Measurements from ENCODE around the gene COL21A1. TPM values are rescaled to one million over a fixed set of nuclear protein-coding genes. Genes with fewer than 3 reads are reported as not detected.

The COL21A1 gene
- polyA plus RNA-seq, 2 of the 4 experiments (the other 2 are of a cell fraction), result 1.4 to 3.3 TPM

DNA sequence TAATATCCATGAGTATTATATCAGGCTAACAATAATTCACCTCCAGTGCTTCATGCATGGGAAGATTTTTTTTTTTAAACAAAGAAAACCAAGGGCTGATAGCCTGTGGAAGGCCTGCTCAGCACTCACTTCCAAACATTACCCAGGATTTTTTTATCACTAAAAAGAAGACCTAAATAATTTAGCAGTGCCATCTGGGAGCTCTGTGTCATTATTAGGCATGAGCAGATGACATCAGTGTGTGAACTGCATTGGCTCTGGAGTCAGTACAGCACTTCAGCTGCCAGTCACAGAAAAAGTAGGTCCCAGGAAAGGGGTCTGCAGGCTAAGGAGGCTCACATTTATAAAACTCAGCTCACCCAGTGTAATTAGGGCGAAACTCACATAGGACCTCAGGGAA is 94.8 kb downstream of the COL21A1 start:
- DNase-seq (ENCODE audit: low read depth in 1 of 2, low spot score in 1 of 2), result no peak
- 0 out of 3 replicates have a peak, but pooled peaks cover 5% of the 10 kb centered on the region for H3K4me1 ChIP-seq
- H3K27ac ChIP-seq, result no peak overlapping the region
- FAIRE-seq, result no peak
- no peak overlapping the region for H3K4me2 ChIP-seq
- H3K9me3 ChIP-seq, result no peaks in the 10 kb centered on the region
- no peak overlapping the region for H3K4me3 ChIP-seq
- CTCF ChIA-PET, result no interaction called here
- 63% methylated on average over 1 of the region's 1 CpG for WGBS (ENCODE audit: missing lambda C conversion rate)
- POLR2A ChIA-PET, result no interaction called here
- ATAC-seq, result no peak
- TF ChIP-seq FOSL2 (IDR thresholded peaks at IDR 0.05), result no peak
- no peak for TF ChIP-seq FOSL2 (CRISPR knock-in tag; IDR thresholded peaks at IDR 0.05)
- TF ChIP-seq NFE2L2 (conservative IDR thresholded peaks at IDR 0.05; ENCODE audit: low read length), result no peak
- no peak for TF ChIP-seq KDM1A (IDR thresholded peaks at IDR 0.05; ENCODE audit: low read depth)
- no peak for TF ChIP-seq FOXS1 (CRISPR knock-in tag; IDR thresholded peaks at IDR 0.05)
- no peak for TF ChIP-seq JUN (IDR thresholded peaks at IDR 0.05)
- TF ChIP-seq ZNF302 (CRISPR knock-in tag; IDR thresholded peaks at IDR 0.05), result no peak
- no peak for TF ChIP-seq SREBF2 (IDR thresholded peaks at IDR 0.05)
- no peak for TF ChIP-seq RCOR1 (IDR thresholded peaks at IDR 0.05; ENCODE audit: low read depth, low read length)
- no peak for TF ChIP-seq REST (IDR thresholded peaks at IDR 0.05)
- TF ChIP-seq ATOH8 (CRISPR knock-in tag; IDR thresholded peaks at IDR 0.05; ENCODE audit: low read depth), result no peak
- TF ChIP-seq RARB (CRISPR knock-in tag; IDR thresholded peaks at IDR 0.05), result no peak
- TF ChIP-seq SMC3 (IDR thresholded peaks at IDR 0.05), result no peak
- no peak for TF ChIP-seq HMGXB4 (CRISPR knock-in tag; IDR thresholded peaks at IDR 0.05; ENCODE audit: borderline replicate concordance)
- no peak for TF ChIP-seq MYC (IDR thresholded peaks at IDR 0.05; ENCODE audit: borderline replicate concordance, low read length)
- no peak for TF ChIP-seq MAZ (IDR thresholded peaks at IDR 0.05; ENCODE audit: borderline replicate concordance, low read depth, low read length)
- TF ChIP-seq, protein P1, sequence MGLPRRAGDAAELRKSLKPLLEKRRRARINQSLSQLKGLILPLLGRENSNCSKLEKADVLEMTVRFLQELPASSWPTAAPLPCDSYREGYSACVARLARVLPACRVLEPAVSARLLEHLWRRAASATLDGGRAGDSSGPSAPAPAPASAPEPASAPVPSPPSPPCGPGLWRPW (IDR thresholded peaks at IDR 0.05), result no peak
- no peak for TF ChIP-seq RNF2 (IDR thresholded peaks at IDR 0.05; ENCODE audit: borderline replicate concordance, low read depth)

DNA sequence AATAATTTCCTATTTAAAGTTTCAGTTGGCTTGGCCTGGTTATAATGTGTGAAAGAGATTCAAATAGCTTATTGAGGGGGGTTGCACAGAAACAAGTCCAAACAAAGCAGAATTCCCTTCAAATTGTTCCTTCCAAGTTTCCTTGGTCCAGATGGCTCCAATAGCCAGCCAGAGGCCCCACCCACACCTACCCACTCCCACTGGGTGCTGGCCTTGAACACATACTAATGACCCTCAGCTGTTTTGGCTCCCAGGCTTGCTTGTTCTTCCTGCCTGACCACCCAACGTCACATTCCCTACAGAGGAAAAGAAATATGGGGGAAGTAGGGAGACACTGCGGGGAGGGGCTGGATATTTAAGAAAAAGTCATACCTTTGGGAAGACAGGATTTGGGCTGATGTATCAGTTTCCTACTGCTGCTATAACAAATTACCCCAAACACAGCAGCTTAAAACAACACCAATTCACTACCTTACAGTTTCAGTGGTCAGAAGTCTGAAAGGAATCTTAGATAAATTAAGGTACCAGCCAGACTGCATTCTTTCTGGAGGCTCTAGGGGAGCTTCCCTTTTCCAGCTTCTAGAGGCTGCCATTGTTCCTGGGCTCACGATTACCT is 95.7 kb downstream of the COL21A1 start:
- no peak for ATAC-seq
- Histone ChIP-seq H3K9me3 (no peaks in the 10 kb centered on the region), H3K4me2 (no peak overlapping the region), H3K27ac (no peak overlapping the region), H3K4me3 (no peak overlapping the region), H3K4me1 (0 out of 3 replicates have a peak, but pooled peaks cover 5% of the 10 kb centered on the region)
- ChIA-PET POLR2A (no interaction called here), CTCF (no interaction called here)
- DNase-seq (ENCODE audit: low read depth in 1 of 2, low spot score in 1 of 2), result no peak
- 80% methylated on average over 3 of the region's 3 CpGs for WGBS (ENCODE audit: missing lambda C conversion rate)
- FAIRE-seq, result no peak
- no peak for TF ChIP-seq FOSB (CRISPR knock-in tag; IDR thresholded peaks at IDR 0.05)
- TF ChIP-seq FOXS1 (CRISPR knock-in tag; IDR thresholded peaks at IDR 0.05), result no peak
